OCI-M2 (cell line): ENCODE measurements around the gene G6PD.

Experiments
- DNase-seq: peaks from one replicate; lab custom pipeline; 2025; ENCODE audit not compliant: unreplicated experiment; lab: John Stamatoyannopoulos, UW

G6PD gene

DNA sequence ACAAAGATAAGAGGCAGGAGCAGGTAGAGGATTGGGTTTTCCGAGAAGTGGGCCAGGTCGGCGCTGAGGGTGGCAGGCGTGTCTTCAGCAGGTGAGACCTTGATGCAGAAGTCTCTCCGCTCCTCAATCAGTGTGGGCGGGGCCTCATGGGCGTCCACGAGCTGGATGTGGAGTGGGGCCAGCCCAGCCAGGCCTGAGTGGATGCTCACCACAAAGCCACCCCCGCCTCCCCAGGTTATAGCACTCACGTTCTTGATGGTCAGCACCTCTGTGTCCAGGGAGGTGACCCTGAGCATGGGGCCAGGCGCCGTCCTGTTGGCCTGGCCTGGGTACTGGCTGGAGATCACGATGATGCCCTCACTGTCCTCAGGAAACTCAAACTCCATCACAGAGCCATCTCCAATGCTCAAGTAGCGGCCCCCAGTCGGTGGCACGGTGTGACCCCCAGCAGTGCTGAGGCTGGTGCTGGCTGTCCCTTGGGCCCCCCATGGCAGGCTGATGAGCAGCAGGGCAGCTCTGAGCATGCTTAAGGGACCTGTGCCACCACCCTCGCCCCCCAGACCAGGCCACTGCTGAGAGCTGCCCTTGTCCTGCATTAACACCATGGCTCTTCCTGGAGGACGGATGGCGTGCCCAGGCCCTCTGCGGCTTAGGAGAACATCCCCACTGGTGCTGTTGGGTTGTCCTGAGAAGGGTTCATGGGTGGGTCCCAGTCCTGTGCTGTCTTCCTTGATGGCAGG lies 58.1 kb downstream of the G6PD start:
- no peak for DNase-seq

DNA sequence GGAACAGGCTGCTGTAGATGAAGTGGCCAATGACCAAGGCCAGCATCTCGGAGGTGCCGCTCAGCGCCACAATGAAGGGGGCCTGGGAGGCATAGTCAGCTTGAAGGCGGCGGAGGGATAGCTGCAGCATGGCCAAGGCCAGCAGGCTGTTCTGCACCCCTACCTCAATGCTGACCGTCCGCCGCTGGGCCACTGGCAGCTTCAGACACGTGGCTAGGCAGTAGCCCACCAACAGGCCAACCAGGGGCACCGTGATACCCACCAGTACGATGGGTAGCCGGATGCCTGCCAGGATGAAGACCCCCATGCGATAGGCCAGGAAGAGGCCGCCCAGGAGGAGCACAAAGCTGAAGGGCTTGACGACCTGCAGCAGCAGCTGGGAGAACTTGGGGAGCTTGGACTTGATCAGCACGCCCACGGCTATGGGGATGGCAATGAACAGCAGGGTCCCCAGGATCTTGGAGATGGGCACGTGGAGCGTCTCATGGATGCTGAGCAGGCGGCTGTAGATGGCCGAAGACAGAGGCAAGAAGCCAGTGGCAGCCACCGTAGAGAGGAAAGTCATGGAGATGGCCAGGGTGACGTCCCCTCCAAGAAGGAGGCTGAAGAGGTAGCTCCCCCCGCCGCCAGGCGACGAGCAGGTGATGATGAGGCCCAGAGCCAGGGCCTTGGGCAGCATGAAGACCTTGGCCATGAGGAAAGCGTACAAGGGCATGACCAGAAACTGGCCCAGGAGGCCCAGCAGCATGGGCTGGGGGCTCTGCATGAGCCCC lies 58.9 kb downstream of the G6PD start:
- no peak for DNase-seq

DNA sequence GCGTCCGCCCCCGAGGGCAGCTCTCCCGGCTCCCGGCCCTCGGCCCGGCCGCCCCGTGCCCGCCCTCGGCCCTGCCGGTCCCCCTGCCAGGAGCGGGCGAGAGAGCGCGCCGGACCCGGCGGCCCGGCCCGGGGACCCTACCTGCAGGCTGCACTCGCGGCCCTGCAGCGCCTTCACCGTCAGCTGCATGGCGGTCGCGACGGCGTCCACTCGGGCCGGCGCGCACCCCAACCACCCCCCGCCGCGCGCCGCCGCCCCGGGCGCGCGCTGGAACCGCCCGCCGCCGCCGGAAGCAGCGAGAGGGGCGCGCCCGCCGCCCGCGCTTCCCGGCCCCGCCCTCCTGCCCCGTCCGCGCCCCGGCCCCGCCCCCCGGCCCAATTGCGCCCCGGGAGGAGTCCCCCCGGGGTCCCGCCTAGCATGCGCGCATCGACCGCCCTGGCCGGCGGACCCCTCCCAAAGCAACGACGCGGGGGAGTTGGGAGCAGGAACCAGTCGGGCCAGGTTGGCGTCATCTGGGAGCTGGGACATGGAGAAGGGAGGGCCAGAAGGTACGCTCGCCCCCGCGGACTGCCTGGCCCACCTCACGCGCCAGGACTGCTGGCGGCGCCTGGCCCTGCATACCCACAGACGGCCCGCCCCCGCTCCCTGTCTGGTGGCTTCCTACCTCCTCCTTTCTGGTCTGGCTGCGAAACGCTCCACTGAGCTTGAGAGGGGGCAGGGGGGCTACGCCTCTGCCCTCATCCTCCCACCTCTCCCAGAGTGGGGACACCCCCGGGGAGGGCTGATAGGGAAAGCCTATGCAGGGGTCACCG lies 60.0 kb downstream of the G6PD start, which contains the start of gene UBL4A:
UBL4A (minus strand) TSS at position 220 of the 812 bp plus-strand sequence; CDS start at position 189, 31 bp downstream.
- DNase-seq = no peak

DNA sequence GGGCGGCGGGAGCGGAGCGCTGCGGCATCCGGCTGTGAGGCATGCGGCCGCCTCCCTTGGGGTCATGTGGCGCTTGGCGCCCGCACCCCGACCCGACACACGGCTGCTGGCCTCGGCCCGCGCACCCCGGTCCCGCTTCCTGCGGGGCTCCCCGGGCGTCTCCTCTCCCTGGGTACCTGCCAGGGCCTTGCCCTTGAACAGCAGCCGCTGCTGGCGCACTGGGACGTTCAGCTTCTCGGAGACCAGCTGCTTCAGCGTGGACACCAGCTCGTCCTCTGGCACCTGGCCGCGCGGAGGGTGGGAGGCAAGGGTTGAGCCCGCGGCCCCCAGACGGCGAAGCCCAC lies 60.6 kb downstream of the G6PD start:
- DNase-seq = no peak

DNA sequence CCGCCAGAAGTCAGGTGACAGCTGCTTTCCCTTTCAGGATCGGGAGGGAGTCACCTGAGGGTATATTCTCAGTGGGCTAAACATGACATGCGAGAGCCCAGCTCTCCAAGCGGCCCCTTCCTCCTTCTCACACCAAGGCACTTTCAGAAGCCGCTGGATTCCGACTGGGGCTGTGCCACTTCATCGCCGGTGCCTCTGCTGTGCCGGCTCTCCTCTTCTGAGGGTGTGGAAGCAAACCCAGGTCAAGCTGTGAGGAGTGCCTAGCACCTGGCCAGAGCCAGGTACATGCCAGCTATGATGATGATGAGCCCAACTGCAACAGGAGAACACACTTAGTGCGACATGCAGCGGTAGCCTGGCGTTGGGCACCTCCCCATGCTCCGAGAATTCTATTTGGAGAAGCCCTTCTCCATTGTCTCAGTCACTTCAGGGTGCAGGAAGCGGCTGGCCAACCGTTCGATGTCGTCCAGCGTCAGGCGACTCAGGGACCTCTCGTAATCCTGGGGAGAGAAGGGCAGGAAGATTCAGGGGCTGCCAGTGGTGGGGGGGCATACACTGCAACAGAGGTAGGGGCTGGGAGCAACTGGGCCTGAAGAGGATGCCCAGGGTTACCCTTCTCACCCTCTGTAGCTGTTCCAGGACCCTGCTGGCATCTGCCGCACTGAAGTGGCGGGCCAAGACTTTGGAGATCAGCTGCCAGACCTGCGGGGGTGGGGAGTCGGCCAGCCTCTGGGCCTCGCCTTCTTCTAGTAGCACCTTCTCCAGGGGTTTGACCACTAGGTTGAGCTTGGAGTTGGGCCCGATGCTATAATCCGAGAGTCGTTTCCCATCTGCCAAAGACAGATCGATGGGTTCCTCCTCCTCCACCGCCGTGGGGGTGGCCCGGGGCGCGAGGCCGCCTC lies 61.2 kb downstream of the G6PD start:
- no peak for DNase-seq

DNA sequence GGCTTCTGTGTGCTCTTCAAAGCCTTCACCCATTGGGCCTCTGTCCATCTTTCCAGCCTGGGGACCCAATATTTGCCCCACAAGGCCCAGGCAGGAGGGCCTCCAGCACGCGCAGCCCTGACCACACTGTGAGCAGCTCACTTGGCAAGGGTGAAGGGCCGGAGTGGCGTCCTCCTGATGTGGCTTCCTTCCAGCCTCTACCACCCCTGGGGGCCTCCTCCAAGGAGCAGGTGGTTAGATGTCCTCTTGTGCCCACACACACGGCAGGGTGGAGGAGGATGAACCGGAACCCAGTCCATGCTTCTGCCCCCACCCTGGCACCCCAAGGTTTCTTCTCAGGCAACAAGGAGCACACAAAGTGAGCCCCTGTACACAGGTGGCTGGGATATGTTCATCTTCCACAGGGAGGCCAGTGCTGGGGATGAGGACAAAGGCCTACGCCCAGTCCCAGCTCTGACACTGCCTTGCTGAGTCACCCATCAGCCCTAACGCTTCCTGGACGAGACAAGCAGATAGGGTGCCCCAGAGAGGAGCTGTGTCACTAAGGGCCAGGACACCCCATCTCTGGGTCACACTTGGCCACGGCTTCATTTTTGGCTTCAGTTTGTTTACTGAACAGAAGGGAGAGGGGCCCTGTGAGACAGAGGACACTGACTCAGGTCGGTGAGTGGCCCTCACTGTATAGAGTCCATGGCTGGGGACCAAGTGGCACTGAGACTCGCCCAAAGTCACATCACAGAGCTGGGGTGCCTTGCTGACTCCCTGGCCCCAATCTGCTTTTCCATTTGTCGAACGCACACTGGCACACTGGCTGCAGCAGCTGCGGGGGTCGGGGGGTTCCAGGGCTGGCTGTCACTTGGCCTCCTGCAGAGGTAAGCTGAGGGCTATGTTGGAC lies 62.1 kb downstream of the G6PD start:
- DNase-seq = no peak

DNA sequence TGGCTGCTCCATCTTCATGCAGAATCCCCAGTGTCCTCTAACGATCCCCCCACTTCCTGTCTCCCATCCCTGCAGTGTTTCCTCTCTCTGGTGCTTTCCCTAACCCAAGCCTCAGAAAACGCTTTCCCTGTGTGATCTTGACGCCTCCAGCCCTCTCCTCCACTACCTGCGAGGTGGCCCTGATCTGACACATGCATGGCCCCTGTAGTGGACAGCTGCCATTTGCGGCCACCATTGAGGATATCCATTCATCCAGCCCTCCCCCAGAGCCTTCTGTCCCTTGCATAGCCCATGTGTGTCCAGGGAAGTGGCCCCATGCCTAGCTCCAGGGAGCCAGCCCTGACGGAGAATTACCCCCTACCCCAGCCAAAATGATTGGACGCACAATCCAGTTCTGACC lies 63.3 kb downstream of the G6PD start:
- DNase-seq = no peak

- DNase-seq = no peak
Observed at GRCh38 chrX:154482786-154483185, 63.9 kb downstream of the G6PD start.

DNA sequence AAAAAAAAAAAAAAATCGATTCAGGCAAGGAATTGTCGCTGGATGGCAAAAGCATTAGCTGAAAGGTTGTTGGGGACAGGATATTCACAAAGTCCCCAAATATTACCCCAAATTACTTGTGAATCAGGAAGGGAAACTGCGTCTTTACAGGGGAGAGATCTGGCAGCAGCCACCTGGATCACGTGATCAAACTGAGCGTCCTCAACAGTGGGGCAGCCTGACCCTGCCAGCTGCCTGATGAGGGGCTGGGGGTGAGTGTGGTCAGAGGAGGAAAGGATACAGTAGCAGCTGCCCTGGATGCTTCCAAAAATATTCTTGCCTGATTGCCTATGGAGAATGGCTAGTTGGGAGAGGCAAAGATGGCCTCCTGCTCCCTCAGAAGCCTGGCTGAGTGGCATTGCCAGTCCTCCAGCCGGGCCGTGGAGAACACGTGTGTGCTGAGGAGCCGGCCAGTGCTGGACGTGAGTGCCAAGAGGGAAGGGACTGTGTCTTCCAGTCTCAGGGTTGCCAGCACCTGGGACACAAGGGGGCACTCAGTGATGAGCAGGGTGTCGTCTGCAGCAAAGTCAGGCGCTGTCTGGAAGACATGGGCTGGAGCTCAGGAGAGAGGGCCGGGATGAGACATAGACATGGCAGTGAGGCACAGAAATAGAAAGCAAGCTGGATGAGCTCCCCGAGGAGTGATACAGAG lies 64.6 kb downstream of the G6PD start:
- no peak for DNase-seq
